Adrenal gland (tissue), 12 donors: ENCODE results near the gene ALDH3A2. TPM values are rescaled to one million over a fixed set of nuclear protein-coding genes. Genes with fewer than 3 reads are reported as not detected.

Experiments
- DNase-seq, 7 donors: peaks; one replicate each; pipeline ENCODE4 v3.0.0-alpha.2; 2019 to 2020
- H3K27ac ChIP-seq, 5 donors: fragments of 200-600 bp; sonication (generic) in 4 of 5; 1 replicate in 3 of 5; 2 replicates in 2 of 5; pipeline versions ENCODE4 v1.5.1 to v1.8.0; 2016 to 2020; ENCODE audit warnings: mild to moderate bottlenecking in 1 of 5
- H3K27me3 ChIP-seq: fragments of 200-600 bp; 2 replicates; pipeline ENCODE4 v1.8.0; 2021
- H3K36me3 ChIP-seq, 2 donors: fragments of 200-600 bp; replicated peaks in 1 of 2; 1 replicate in 1 of 2; 2 replicates in 1 of 2; pipeline versions ENCODE4 v1.5.1 to v1.8.0; 2018 to 2022
- H3K4me1 ChIP-seq, 2 donors: fragments of 200-600 bp; replicated peaks in 1 of 2; 1 replicate in 1 of 2; 2 replicates in 1 of 2; pipeline versions ENCODE4 v1.5.1 to v1.8.0; 2018 to 2021
- H3K4me3 ChIP-seq, 4 donors: fragments of 200-600 bp; sonication (generic) in 3 of 4; one replicate each; pipeline ENCODE4 v1.5.1; 2016 to 2018
- H3K9me3 ChIP-seq, 3 donors: fragments of 200-600 bp; sonication (generic) in 1 of 3; replicated peaks in 1 of 3; 1 replicate in 2 of 3; 2 replicates in 1 of 3; pipeline versions ENCODE4 v1.5.1 to v1.8.0; 2016 to 2021
- POLR2A ChIP-seq, 2 donors: fragments of 450-650 bp; IDR thresholded peaks; one replicate each; pipeline ENCODE4 v1.6.1; 2017; ENCODE audit warnings: antibody characterized with exemption in 2 of 2, mild to moderate bottlenecking in 2 of 2, moderate library complexity in 1 of 2
- WGBS, 4 donors: extraction: QIAGEN DNeasy Blood & Tissue Kit in 2 of 4; methylation state at CpG; one replicate each; pipeline versions ENCODE4 v1.1.5 to v1.1.7; 2013 to 2017; 5-methylcytosine and 5-hydroxymethylcytosine counted together
- intact Hi-C, 2 donors: fragments of 100-400 bp; cut with DNase I; formaldehyde crosslinking; loops; one replicate each; pipeline versions ENCODE4 v1.14.1 to v1.15.0; 2022 to 2023
- polyA plus RNA-seq, 3 donors: library from polyadenylated mRNA; stranded (reverse); fragments of 200-250 nt in 2 of 3; fragments of 350-450 nt in 1 of 3; fragmentation: Illumina TruSeq in 1 of 3; extraction: RNeasy Lipid Tissue Mini Kit (QIAGEN cat#74804) in 1 of 3; gene quantifications; one replicate each; pipeline ENCODE4 v1.2.3, GENCODE V29; 2013 to 2014
- total RNA-seq, 9 donors: library from RNA; depleted of rRNA in 4 of 9; stranded (reverse); fragments of >200 nt in 4 of 9; fragments of 120-200 nt in 1 of 9; fragmentation: NEBNext Ultra II Directional in 1 of 9; extraction: Animal tissue kit (Norgen Biotek cat#: 25700) in 1 of 9; gene quantifications; one replicate each; pipeline versions ENCODE4 v1.1.0 to v1.2.4, GENCODE V29; 2013 to 2023
- TF ChIP-seq, protein P1 (sequence below), 6 experiments: fragments of 450-650 bp in 4 of 6; fragments of 200-600 bp in 2 of 6; sonication (generic) in 1 of 6; IDR thresholded peaks; 1 replicate in 5 of 6; 2 replicates in 1 of 6; pipeline versions ENCODE4 v1.5.1 to v1.8.0; 2016 to 2021; ENCODE audit warnings: antibody characterized with exemption in 6 of 6, mild to moderate bottlenecking in 2 of 6, moderate library complexity in 1 of 6
- donor health status: healthy with polysubstance abuse.
- donor health status: Bipolar disorder and iron deficiency.
- donor health status: DM: yes; HTN: yes; CAD: no.
- donor health status: DM: no; HTN: no; CAD: no.
- donor health status: DM: no; HTN: no; CAD: no.
- donor health status: DM: yes; HTN: yes; CAD: no.

Gene ALDH3A2
- total and polyA plus RNA-seq, 12 donors: 99.1 to 1,009 (median 444) TPM

DNA sequence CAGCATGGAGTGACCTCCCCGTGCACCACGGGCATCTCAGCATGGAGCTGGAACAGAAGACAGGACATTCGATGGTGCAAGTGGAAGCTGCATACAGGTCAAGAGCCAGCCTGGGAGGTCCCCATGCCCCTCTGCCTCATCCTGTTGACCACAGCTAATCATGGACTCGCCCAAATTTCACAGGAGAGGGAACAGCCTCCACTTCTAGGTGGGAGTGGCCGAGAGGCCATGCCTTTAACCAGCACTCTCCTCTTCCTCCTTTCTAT, 71.6 kb downstream of the ALDH3A2 start:
- no peak for DNase-seq
- no peak for TF ChIP-seq POLR2A (IDR thresholded peaks at IDR 0.05)
- TF ChIP-seq, protein P1, sequence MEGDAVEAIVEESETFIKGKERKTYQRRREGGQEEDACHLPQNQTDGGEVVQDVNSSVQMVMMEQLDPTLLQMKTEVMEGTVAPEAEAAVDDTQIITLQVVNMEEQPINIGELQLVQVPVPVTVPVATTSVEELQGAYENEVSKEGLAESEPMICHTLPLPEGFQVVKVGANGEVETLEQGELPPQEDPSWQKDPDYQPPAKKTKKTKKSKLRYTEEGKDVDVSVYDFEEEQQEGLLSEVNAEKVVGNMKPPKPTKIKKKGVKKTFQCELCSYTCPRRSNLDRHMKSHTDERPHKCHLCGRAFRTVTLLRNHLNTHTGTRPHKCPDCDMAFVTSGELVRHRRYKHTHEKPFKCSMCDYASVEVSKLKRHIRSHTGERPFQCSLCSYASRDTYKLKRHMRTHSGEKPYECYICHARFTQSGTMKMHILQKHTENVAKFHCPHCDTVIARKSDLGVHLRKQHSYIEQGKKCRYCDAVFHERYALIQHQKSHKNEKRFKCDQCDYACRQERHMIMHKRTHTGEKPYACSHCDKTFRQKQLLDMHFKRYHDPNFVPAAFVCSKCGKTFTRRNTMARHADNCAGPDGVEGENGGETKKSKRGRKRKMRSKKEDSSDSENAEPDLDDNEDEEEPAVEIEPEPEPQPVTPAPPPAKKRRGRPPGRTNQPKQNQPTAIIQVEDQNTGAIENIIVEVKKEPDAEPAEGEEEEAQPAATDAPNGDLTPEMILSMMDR (IDR thresholded peaks at IDR 0.05): no peak
- no peaks in the 10 kb centered on the region for H3K9me3 ChIP-seq
- H3K36me3 ChIP-seq: no peaks in the 10 kb centered on the region
- H3K27me3 ChIP-seq: no peaks in the 10 kb centered on the region
- no peak overlapping the region for H3K27ac ChIP-seq
- H3K4me1 ChIP-seq: peaks cover 0 to 6% of the 10 kb centered on the region in 2 donors
- intact Hi-C loops: no loop called here
- no peak overlapping the region for H3K4me3 ChIP-seq
- WGBS, 4 donors: 44 to 89% (median 80%) methylated on average over 2 to 5 of the region's 5 CpGs

DNA sequence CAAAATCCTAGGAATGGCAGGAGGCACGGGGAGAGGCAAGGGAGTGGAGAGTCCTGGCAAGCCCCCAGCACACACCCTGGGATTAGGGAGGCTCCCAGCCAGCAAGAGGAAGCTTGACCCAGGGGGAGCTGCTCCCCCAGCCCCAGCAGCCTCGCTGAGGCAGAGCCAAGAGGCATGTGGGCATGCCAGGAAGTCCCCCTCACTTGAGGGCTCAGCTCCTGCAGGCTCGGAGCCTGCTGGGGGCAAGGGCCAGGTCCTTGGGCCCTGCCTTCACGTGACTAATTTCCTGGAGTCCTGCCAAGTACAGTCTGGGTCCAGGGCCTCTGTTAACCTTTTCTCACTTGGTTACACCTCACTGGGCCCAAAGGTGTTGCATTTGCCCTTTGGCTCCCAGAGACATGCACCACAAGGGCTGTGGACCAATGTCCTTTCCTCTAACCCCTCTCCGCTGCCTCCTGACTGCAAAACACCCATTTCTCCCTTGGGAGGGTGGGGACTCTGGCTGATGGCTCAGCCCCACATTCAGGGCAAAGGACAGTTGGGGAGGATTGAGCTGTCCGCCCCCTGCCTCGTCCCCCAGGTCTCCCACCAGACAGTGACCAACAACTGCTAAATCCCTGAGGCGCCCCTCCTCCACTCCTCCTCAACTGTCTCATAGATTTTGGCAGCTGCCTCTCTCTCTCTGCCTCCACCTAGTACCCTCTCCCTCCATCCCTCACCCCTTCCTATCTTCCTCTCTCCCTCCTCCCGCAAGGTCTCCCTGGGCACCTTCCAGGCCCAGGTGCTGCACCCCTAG, 72.3 kb downstream of the ALDH3A2 start:
- 59 to 86% (median 61%) methylated on average over 6 to 9 of the region's 9 CpGs for WGBS, 4 donors
- Histone ChIP-seq H3K9me3 (no peaks in the 10 kb centered on the region), H3K27me3 (no peaks in the 10 kb centered on the region), H3K27ac (no peak overlapping the region), H3K4me3 (no peak overlapping the region), H3K36me3 (no peaks in the 10 kb centered on the region), H3K4me1 (peaks cover 0 to 6% of the 10 kb centered on the region in 2 donors)
- DNase-seq: no peak
- intact Hi-C loops: no loop called here
- TF ChIP-seq, protein P1 (IDR thresholded peaks at IDR 0.05): no peak
- no peak for TF ChIP-seq POLR2A (IDR thresholded peaks at IDR 0.05)

DNA sequence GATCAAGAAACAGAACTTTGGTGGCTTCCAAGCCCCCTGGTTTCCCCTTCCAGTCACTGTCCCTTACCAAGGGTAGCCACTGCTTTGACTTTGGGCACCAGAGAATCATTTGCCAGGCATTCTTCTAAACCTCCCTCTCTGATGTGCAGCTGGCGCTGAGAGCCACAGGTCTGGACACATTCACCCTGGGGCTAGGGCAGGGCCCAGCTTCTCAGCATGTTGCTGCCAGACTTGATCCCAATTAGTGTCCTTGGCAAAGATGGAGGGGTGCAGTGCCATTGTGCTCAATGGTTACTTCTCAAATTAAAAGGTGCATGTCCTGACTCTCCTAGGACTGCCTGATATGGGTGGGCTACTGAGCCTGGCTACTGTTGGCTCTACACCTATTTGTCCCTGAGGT, 75.4 kb downstream of the ALDH3A2 start:
- intact Hi-C loops: no loop called here
- no peaks in the 10 kb centered on the region for H3K27me3 ChIP-seq
- H3K4me1 ChIP-seq: peaks cover 22 to 28% of the 10 kb centered on the region in 2 donors
- DNase-seq: no peak
- TF ChIP-seq, protein P1 (IDR thresholded peaks at IDR 0.05): no peak
- TF ChIP-seq POLR2A (IDR thresholded peaks at IDR 0.05): no peak
- H3K27ac ChIP-seq: peak overlapping the region in 1 of 5 donors; percentile 49
- 88 to 100% (median 100%) methylated on average over 1 of the region's 1 CpG for whole genome bisulfite sequencing, 4 donors
- H3K4me3 ChIP-seq: no peak overlapping the region
- no peaks in the 10 kb centered on the region for H3K9me3 ChIP-seq
- no peaks in the 10 kb centered on the region for H3K36me3 ChIP-seq

DNA sequence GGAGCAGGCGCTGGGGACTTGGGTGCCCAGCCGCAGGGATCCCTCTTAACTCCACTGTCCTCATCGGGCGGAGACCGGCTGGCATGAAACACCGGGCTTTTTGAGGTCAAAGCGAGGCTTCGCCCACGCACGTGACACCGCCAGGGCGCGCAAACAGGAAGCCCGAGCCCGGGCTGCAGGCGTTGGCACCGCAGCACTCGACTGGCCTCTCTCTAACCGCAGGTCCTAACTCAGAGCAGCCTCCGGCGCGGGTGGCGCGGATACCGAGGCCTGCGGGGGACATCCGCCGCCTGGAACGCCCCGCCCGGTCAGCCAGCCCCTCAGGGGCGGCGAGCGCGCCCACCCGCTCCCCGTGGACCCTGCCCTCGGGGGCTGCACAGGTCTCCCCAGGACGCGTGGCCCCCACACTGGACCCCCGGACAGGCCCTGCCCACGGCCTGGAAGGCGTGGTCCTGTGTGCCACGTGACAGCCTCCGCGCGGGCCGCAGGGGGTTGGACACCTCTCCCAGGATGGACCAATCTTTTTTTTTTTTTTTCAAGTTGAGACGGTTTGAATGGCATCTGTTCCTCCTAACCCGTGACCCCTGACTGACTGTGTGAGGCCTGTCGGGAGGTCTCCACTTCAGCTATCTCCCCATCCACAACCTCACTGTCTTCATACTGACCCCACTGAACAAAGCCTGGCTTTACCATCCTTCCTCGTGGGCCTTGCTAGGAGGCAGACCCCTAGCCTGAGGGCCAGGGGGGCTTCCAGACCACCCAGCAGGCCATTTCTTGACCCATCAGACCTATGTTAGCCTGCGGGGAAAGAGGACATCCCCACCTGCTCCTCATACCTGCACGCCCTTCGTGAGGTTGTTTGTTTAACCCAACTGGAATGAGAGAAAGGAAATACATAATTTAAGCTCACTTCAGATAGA, 76.2 kb downstream of the ALDH3A2 start:
- TF ChIP-seq POLR2A (IDR thresholded peaks at IDR 0.05): no peak
- TF ChIP-seq, protein P1 (IDR thresholded peaks at IDR 0.05): no peak
- 49 to 67% (median 56%) methylated on average over 19 to 55 of the region's 55 CpGs for WGBS, 4 donors
- H3K4me1 ChIP-seq: peaks cover 22 to 28% of the 10 kb centered on the region in 2 donors
- no peaks in the 10 kb centered on the region for H3K27me3 ChIP-seq
- H3K36me3 ChIP-seq: no peaks in the 10 kb centered on the region
- H3K27ac ChIP-seq: peak overlapping the region in 3 of 5 donors; percentile 24 to 49 (median 36)
- H3K4me3 ChIP-seq: peak overlapping the region in 1 of 4 donors; percentile 41
- peak; percentile 48 to 79 (median 56) for DNase-seq
- H3K9me3 ChIP-seq: no peaks in the 10 kb centered on the region
- intact Hi-C loops: no loop called here
